OCI-M2 (cell line): ENCODE data around the gene ZNF396.

Experiments
- DNase-seq: peaks from one replicate; lab custom pipeline; 2025; ENCODE audit not compliant: unreplicated experiment; lab: John Stamatoyannopoulos, UW

The ZNF396 gene

GRCh38 chr18:35376742-35377695 is at the start of gene ZNF396:
ZNF396 (minus strand) TSS chr18:35377337; CDS start chr18:35374292, 3,045 bp downstream.
- no peak for DNase-seq

GRCh38 chr18:35426786-35427185 is 49.6 kb upstream of the ZNF396 start:
- DNase-seq, result no peak

DNA sequence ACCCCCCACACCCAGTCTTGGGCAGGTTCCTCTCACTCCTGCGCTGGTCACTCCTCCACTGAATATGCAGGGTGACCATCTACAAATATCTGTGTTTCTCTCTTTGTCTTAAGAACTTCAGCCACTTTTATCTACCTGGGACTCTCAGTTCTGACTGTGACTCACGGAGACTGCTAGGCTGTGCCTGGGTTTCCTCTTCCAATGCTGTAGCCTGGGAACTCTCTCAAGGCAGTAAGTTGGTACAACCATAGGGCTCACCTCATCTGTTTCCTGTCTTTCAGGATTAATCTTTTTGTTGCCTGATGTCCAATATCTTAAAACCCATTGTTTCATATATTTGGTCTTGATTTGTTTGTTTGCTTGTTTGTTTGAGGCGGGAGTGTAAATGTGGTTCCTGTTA is 47.2 kb upstream of the ZNF396 start:
- DNase-seq, result no peak

DNA sequence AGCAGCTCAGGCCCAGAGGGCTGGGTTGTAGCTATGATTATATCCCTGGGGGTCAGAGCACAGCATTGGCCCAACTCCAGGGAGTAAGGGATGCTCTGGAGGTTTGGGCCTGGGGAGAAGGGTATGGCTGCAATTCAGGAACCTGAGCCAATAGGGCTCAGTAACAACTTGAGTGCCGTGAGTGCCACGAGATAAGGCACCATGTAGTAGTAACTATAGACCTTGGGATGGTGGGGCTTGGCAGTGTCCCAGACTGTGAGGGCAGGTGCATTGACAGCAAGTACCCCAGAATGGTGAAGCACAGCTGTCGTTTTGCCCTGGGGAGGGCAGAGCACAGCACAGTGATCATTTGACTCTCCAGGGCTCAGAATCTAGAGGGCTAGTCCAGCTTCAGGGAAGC is 45.1 kb upstream of the ZNF396 start:
- DNase-seq, result no peak

- no peak for DNase-seq
These were observed 41.5 kb upstream of the ZNF396 start for GRCh38 chr18:35418610-35419009.

- DNase-seq, result no peak
These were observed 40.1 kb upstream of the ZNF396 start for GRCh38 chr18:35417223-35417622.

DNA sequence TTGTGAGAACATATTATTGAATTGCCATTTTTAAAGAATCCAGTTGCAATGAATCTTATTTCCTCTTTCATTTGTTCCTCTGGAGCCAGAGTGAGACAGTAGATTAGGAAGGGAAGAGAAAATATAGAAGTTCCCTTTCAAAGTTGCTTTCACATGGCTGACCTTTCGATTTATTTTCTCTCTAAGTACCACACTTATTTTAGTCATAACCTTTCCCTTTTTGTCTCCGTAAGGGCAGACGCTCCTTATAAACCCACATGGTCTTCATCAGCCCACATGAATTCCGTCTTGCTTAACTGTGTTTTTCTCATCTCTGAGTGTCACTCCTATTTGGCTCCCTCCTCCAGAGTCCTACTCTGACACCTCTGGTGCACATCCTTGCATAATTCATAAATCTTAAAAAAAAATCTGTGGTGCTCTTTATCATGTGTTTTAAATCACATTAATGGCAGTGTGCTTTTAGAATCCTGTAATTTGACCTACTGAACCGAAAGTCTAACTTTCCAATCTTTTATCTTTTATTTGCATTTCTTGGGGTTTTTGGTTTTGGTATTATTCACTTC is 38.5 kb upstream of the ZNF396 start:
- DNase-seq, result no peak

DNA sequence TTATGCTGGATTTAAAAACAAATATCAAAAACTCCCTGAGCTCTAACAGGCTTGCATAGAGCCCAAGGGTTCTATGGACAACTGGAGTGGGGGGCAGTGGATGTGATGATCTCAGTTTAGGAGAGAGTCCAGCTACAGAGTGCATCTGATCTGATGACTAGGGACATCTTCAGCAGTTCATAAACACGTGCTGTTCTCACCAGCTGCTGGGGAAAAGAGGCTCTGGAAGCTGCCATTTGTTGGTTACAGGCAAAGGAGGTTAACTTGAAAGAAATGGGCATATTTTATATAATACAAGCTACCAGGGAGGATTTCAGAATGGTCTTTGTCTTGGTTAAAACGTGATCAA is 36.0 kb upstream of the ZNF396 start:
- DNase-seq, result no peak

- DNase-seq, result no peak
These were observed 34.7 kb upstream of the ZNF396 start for GRCh38 chr18:35411625-35412351.

DNA sequence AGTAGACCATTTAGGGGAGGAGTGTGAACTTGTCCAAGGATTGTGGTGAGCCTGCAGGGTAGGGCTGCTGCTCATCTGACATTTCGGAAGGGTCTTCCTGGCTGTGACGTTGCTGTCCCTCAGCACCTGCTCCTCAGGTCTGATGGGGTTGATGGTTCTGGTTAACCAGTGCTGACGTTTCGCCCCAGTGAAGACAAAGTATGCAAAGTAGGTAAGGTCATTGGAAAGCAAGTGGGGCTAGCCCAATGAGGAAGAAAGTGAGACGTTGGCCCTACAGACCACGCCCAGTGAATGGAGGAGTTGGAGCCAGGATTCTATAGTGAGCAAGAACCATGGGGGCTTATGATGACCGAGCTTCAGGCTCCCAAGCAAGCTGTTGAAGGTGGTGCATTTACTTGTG is 33.4 kb upstream of the ZNF396 start:
- DNase-seq, result no peak

DNA sequence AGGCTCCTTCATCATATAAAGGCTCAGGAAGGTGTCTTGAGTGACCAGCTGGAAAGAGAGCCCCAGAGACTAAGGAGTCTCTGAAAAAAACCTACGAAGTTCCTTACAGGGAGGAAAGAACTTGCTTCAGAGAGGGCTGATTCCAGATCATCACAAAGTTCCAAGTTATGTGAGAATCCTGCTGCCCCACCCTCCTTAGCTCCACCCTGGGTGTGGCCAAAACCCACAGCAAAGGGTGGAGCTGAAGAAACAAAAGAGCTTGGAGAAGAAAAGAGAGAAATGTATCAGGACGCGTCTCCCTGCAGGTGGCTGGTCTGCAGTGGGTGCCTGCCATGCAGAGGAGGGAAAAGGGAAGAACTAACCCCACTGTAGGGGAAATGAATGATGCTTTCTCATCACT is 32.8 kb upstream of the ZNF396 start:
- no peak for DNase-seq

DNA sequence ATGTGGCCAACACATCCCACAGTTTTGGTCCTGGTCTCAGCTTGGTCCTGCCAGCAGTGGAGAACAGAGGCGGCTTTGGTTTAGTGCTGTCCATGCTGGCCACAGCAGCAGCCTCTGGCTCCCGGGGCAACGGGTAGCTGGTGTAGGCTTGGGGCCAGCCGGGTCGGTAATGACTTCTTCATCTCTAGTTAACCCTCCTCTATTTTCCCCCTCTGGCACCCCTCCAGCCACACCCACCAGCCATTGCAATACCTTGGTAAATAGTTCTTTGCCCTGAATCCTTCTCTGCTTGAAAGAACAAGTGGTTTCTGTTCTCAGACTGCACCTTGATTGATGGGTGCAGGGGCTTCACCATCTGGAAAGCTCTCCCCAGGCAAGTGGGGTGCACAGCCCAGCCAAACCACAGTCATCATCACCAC is 31.7 kb upstream of the ZNF396 start:
- no peak for DNase-seq

GRCh38 chr18:35407871-35408481 is 30.8 kb upstream of the ZNF396 start:
- peak; percentile 40 for DNase-seq

DNA sequence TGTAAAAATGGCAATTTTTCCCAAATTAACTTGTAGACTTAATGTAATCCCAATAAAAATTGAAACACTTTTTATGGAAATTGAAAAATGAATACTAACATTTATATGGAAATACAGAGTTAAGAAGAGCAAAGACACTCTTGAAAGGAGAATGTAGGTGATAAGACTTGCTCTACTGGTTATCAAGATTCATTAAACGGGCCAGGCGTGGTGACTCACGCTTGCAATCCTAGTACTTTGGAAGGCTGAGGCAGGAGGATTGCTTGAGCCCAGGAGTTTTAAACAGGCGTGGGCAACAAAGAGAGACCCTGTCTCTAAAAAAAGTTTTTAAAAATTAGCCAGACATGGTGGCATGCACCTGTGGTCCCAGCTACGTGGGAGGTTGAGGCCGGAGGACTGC is 29.5 kb upstream of the ZNF396 start:
- DNase-seq, result no peak

- DNase-seq, result no peak
These were observed 20.8 kb upstream of the ZNF396 start for GRCh38 chr18:35397976-35398375.

DNA sequence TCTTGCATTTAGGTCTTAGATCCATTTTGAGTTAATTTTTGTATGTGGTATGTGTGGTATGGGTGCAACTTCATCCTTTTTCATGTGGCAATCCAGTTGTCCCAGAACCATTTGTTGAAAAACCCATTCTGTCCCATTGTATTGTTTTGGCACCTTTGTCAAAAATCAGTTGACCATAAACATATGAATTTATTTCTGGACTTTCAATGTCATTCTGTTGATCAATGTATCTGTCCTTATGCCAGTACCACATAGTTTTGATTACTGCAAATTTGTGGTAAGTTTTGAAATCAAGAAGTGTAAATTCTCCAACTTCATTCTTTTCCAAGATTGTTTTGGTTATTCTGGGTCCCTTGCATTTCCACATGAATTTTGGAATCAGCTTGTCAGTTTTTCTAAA is 16.6 kb upstream of the ZNF396 start:
- DNase-seq, result no peak

DNA sequence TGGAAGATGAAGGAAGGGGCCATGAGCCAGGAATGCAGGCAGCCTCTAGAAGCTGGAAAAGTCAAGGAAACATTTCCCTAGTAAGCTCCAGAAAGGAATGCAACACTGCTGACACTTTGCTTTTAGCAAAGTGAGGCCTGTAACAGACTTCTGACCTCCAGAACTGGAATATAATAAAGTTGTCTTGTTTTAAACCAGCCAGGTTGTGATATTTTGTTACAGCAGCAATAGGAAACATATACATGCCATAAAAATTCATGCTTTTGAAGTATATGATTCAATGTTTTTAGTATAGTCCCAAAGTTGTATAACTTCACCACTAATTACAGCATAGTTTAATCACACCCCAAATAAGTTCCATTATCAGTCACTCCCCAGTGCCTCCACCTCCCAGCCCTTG is 15.2 kb upstream of the ZNF396 start:
- DNase-seq, result no peak

- no peak for DNase-seq
These were observed 14.0 kb upstream of the ZNF396 start for GRCh38 chr18:35390951-35391700.

GRCh38 chr18:35389095-35389618 is 12.0 kb upstream of the ZNF396 start:
- DNase-seq, result no peak

- DNase-seq, result no peak
These were observed 10.0 kb upstream of the ZNF396 start for GRCh38 chr18:35387152-35387571.
